ENCODE measurements around the gene SIM2.

GRCh38 chr21:36701756-36702621 is 3.1 kb downstream of the SIM2 start:
- TF ChIP-seq POLR2A (IDR thresholded peaks at IDR 0.05; ENCODE audit: low read length) (no peak), GATA1 (IDR thresholded peaks at IDR 0.05; ENCODE audit: low read depth, low read length) (no peak)

Data from erythroblast (primary cell).